ENCODE results near the gene MDM2.

MDM2 gene

GRCh38 chr12:68807576-68808387 lies at the start of gene MDM2:
Gene MDM2 (plus strand): TSS chr12:68808177. CDS start chr12:68808478, 301 bp downstream.
- DNase-seq = peak; percentile 78

GRCh38 chr12:68759852-68760251 lies 48.1 kb upstream of the MDM2 start:
- DNase-seq = no peak

- DNase-seq = no peak
Measured at GRCh38 chr12:68760806-68761441, 47.1 kb upstream of the MDM2 start.

- DNase-seq = no peak
Measured at GRCh38 chr12:68761442-68761812, 46.5 kb upstream of the MDM2 start.

GRCh38 chr12:68761901-68762630 lies 45.9 kb upstream of the MDM2 start:
- DNase-seq = no peak

- DNase-seq = no peak
Measured at GRCh38 chr12:68762691-68763090, 45.3 kb upstream of the MDM2 start.

- DNase-seq = no peak
Measured at GRCh38 chr12:68765696-68766095, 42.3 kb upstream of the MDM2 start.

GRCh38 chr12:68766646-68767045 lies 41.3 kb upstream of the MDM2 start:
- DNase-seq = no peak

GRCh38 chr12:68767191-68767590 lies 40.8 kb upstream of the MDM2 start:
- DNase-seq = no peak

- no peak for DNase-seq
Measured at GRCh38 chr12:68768431-68768939, 39.5 kb upstream of the MDM2 start.

- DNase-seq = no peak
Measured at GRCh38 chr12:68769941-68770340, 38.0 kb upstream of the MDM2 start.

- DNase-seq = no peak
Measured at GRCh38 chr12:68771223-68771925, 36.6 kb upstream of the MDM2 start.

GRCh38 chr12:68772714-68773113 lies 35.3 kb upstream of the MDM2 start:
- no peak for DNase-seq

GRCh38 chr12:68773582-68773981 lies 34.4 kb upstream of the MDM2 start:
- no peak for DNase-seq

- no peak for DNase-seq
Measured at GRCh38 chr12:68775121-68775630, 32.8 kb upstream of the MDM2 start.

- no peak for DNase-seq
Measured at GRCh38 chr12:68776976-68777610, 30.9 kb upstream of the MDM2 start.

GRCh38 chr12:68779280-68779679 lies 28.7 kb upstream of the MDM2 start:
- no peak for DNase-seq

- DNase-seq = no peak
Measured at GRCh38 chr12:68780731-68781130, 27.2 kb upstream of the MDM2 start.

- DNase-seq = no peak
Measured at GRCh38 chr12:68781728-68782127, 26.2 kb upstream of the MDM2 start.

- DNase-seq = no peak
Measured at GRCh38 chr12:68784015-68784414, 24.0 kb upstream of the MDM2 start.

- DNase-seq = no peak
Measured at GRCh38 chr12:68785358-68785757, 22.6 kb upstream of the MDM2 start.

GRCh38 chr12:68785823-68786222 lies 22.2 kb upstream of the MDM2 start:
- DNase-seq = no peak
